ENCODE results near the gene AEBP1.

Gene AEBP1

GRCh38 chr7:44106311-44107065 lies 2.3 kb downstream of the AEBP1 start:
- no peak for DNase-seq

- DNase-seq = no peak
Observed at GRCh38 chr7:44107116-44107960, 3.2 kb downstream of the AEBP1 start.

- no peak for DNase-seq
Observed at GRCh38 chr7:44107961-44108767, 4.0 kb downstream of the AEBP1 start.

GRCh38 chr7:44108768-44109750 lies 4.9 kb downstream of the AEBP1 start:
- DNase-seq = no peak

GRCh38 chr7:44109991-44110390 lies 5.8 kb downstream of the AEBP1 start:
- DNase-seq = no peak

GRCh38 chr7:44110719-44111635 lies 6.8 kb downstream of the AEBP1 start:
- DNase-seq = no peak

- DNase-seq = no peak
Observed at GRCh38 chr7:44111761-44112160, 7.6 kb downstream of the AEBP1 start.

GRCh38 chr7:44112231-44112996 lies 8.3 kb downstream of the AEBP1 start:
- no peak for DNase-seq

- no peak for DNase-seq
Observed at GRCh38 chr7:44112997-44113763, 9.0 kb downstream of the AEBP1 start.

- no peak for DNase-seq
Observed at GRCh38 chr7:44113764-44114354, 9.7 kb downstream of the AEBP1 start.

- DNase-seq = no peak
Observed at GRCh38 chr7:44114586-44115310, 10.6 kb downstream of the AEBP1 start.

- DNase-seq = no peak
Observed at GRCh38 chr7:44116087-44116788, 12.1 kb downstream of the AEBP1 start.

- no peak for DNase-seq
Observed at GRCh38 chr7:44116789-44117666, 12.9 kb downstream of the AEBP1 start.

GRCh38 chr7:44117801-44118429 lies 13.8 kb downstream of the AEBP1 start:
- DNase-seq = no peak

- no peak for DNase-seq
Observed at GRCh38 chr7:44119829-44120380, 15.8 kb downstream of the AEBP1 start.

GRCh38 chr7:44120395-44120794 lies 16.2 kb downstream of the AEBP1 start:
- DNase-seq = no peak
